Endothelial cell of hepatic sinusoid (primary cell): Measurements from ENCODE around the gene ZNF580.

Source experiments
- in situ Hi-C: cut with HindIII; loops from 2 replicates; pipeline ENCODE4 v1.10.0; 2017; ENCODE audit warnings: low sequenced_read_pairs

ZNF580 gene

GRCh38 chr19:55688422-55689218 lies 47.8 kb downstream of the ZNF580 start:
- in situ Hi-C loops, result no loop called here

- in situ Hi-C loops, result no loop called here
These were observed 48.8 kb downstream of the ZNF580 start for GRCh38 chr19:55689411-55690108.

- in situ Hi-C loops, result no loop called here
These were observed 49.4 kb downstream of the ZNF580 start for GRCh38 chr19:55690109-55690768.

GRCh38 chr19:55690769-55691545 lies 50.2 kb downstream of the ZNF580 start:
- in situ Hi-C loops, result no loop called here

- in situ Hi-C loops, result no loop called here
These were observed 51.0 kb downstream of the ZNF580 start for GRCh38 chr19:55691561-55692481.

GRCh38 chr19:55692681-55693081 lies 51.9 kb downstream of the ZNF580 start:
- in situ Hi-C loops, result no loop called here
